Thyroid gland (tissue), 4 donors: Measurements from ENCODE around the gene HADHA.

Source experiments
- CTCF ChIP-seq, 6 experiments: fragments of 200-600 bp in 3 of 6; fragments of 450-650 bp in 3 of 6; sonication (generic) in 3 of 6; IDR thresholded peaks; one replicate each; pipeline ENCODE4 v1.5.1; 2016 to 2019; ENCODE audit warnings: antibody characterized with exemption in 6 of 6, mild to moderate bottlenecking in 2 of 6, inconsistent platforms in 1 of 6, moderate library complexity in 1 of 6
- POLR2A ChIP-seq, 2 donors: fragments of 450-650 bp; IDR thresholded peaks; one replicate each; pipeline ENCODE4 v1.6.1; 2017; ENCODE audit warnings: antibody characterized with exemption in 2 of 2, mild to moderate bottlenecking in 2 of 2, moderate library complexity in 1 of 2

- TF ChIP-seq POLR2A (IDR thresholded peaks at IDR 0.05) (no peak), CTCF (IDR thresholded peaks at IDR 0.05) (no peak)
Observed at GRCh38 chr2:26164231-26164630, 80.2 kb downstream of the HADHA start.
